ENCODE measurements around the gene EYA3.
A peak's percentile ranks its signal among the peaks of the same experiment; 100 is the strongest.

Gene EYA3

GRCh38 chr1:27940870-27941560 is 147.4 kb downstream of the EYA3 start:
- H3K4me2 ChIP-seq (ENCODE audit: low read depth, low read length) = no peak overlapping the region
- H3K79me2 ChIP-seq (ENCODE audit: low read length) = no peaks in the 10 kb centered on the region
- H3K27ac ChIP-seq (ENCODE audit: low read length) = no peak overlapping the region
- H3K9ac ChIP-seq (ENCODE audit: low read length) = no peak overlapping the region
- H3K4me1 ChIP-seq (ENCODE audit: low read length) = peaks cover 12% of the 10 kb centered on the region
- no peaks in the 10 kb centered on the region for H3K36me3 ChIP-seq (replicated peaks; ENCODE audit: insufficient read depth, low read length)
- no peak overlapping the region for H3K4me3 ChIP-seq (ENCODE audit: low read length)
- no peak overlapping the region for H2AFZ ChIP-seq (ENCODE audit: low read length)
- DNase-seq = no peak
- no peaks in the 10 kb centered on the region for H3K9me2 ChIP-seq (replicated peaks; ENCODE audit: insufficient read depth, low read length)
- H3K27me3 ChIP-seq (replicated peaks; ENCODE audit: insufficient read depth, low read length) = no peaks in the 10 kb centered on the region
- H3F3A ChIP-seq (ENCODE audit: insufficient read depth, low read length) = peaks cover 4% of the 10 kb centered on the region; the same call in 1 of the 2 replicates
- H3K9me3 ChIP-seq (replicated peaks; ENCODE audit: insufficient read depth, low read length) = no peaks in the 10 kb centered on the region
- TF ChIP-seq EZH2phosphoT487 (IDR thresholded peaks at IDR 0.05; ENCODE audit: low read length) (no peak), EZH2 (optimal IDR thresholded peaks at IDR 0.05; ENCODE audit: low read depth, low read length) (no peak), CTCF (IDR thresholded peaks at IDR 0.05; ENCODE audit: low read length) (no peak)
- H4K20me1 ChIP-seq (ENCODE audit: insufficient read depth, low read length) = no peaks in the 10 kb centered on the region

GRCh38 chr1:27940297-27940696 is 148.1 kb downstream of the EYA3 start:
- H3K4me1 ChIP-seq (ENCODE audit: low read length) = peaks cover 12% of the 10 kb centered on the region
- H3F3A ChIP-seq (ENCODE audit: insufficient read depth, low read length) = peaks cover 4% of the 10 kb centered on the region; the same call in 1 of the 2 replicates
- DNase-seq = no peak
- TF ChIP-seq EZH2phosphoT487 (IDR thresholded peaks at IDR 0.05; ENCODE audit: low read length) = no peak
- TF ChIP-seq CTCF (IDR thresholded peaks at IDR 0.05; ENCODE audit: low read length) = peak; percentile 28
- TF ChIP-seq EZH2 (optimal IDR thresholded peaks at IDR 0.05; ENCODE audit: low read depth, low read length) = no peak
- H3K9me3 ChIP-seq (replicated peaks; ENCODE audit: insufficient read depth, low read length) = no peaks in the 10 kb centered on the region
- H3K9ac ChIP-seq (ENCODE audit: low read length) = no peak overlapping the region
- no peak overlapping the region for H3K4me3 ChIP-seq (ENCODE audit: low read length)
- H3K36me3 ChIP-seq (replicated peaks; ENCODE audit: insufficient read depth, low read length) = no peaks in the 10 kb centered on the region
- H3K4me2 ChIP-seq (ENCODE audit: low read depth, low read length) = no peak overlapping the region
- no peaks in the 10 kb centered on the region for H3K27me3 ChIP-seq (replicated peaks; ENCODE audit: insufficient read depth, low read length)
- H3K27ac ChIP-seq (ENCODE audit: low read length) = no peak overlapping the region
- H4K20me1 ChIP-seq (ENCODE audit: insufficient read depth, low read length) = no peaks in the 10 kb centered on the region
- no peaks in the 10 kb centered on the region for H3K9me2 ChIP-seq (replicated peaks; ENCODE audit: insufficient read depth, low read length)
- no peak overlapping the region for H2AFZ ChIP-seq (ENCODE audit: low read length)
- no peaks in the 10 kb centered on the region for H3K79me2 ChIP-seq (ENCODE audit: low read length)

GRCh38 chr1:27938488-27938887 is 149.9 kb downstream of the EYA3 start:
- TF ChIP-seq EZH2phosphoT487 (IDR thresholded peaks at IDR 0.05; ENCODE audit: low read length) = no peak
- no peak for TF ChIP-seq EZH2 (optimal IDR thresholded peaks at IDR 0.05; ENCODE audit: low read depth, low read length)
- TF ChIP-seq CTCF (IDR thresholded peaks at IDR 0.05; ENCODE audit: low read length) = no peak

More at GRCh38 chr1:27938488-27938887, 149.9 kb downstream of the EYA3 start:
- peak; percentile 68 for DNase-seq
- no peaks in the 10 kb centered on the region for H3K27me3 ChIP-seq (replicated peaks; ENCODE audit: insufficient read depth, low read length)
- no peaks in the 10 kb centered on the region for H3K36me3 ChIP-seq (replicated peaks; ENCODE audit: insufficient read depth, low read length)
- H3K4me3 ChIP-seq (ENCODE audit: low read length) = peak overlapping the region; percentile 29
- no peaks in the 10 kb centered on the region for H3K79me2 ChIP-seq (ENCODE audit: low read length)
- H3K4me1 ChIP-seq (ENCODE audit: low read length) = peaks cover 15% of the 10 kb centered on the region
- no peak overlapping the region; the same call in 1 of the 2 replicates for H3K27ac ChIP-seq (ENCODE audit: low read length)
- H3K9me3 ChIP-seq (replicated peaks; ENCODE audit: insufficient read depth, low read length) = no peaks in the 10 kb centered on the region
- H3K9me2 ChIP-seq (replicated peaks; ENCODE audit: insufficient read depth, low read length) = no peaks in the 10 kb centered on the region
- peak overlapping the region; percentile 47 for H2AFZ ChIP-seq (ENCODE audit: low read length)
- H4K20me1 ChIP-seq (ENCODE audit: insufficient read depth, low read length) = no peaks in the 10 kb centered on the region
- peaks cover 4% of the 10 kb centered on the region; the same call in 1 of the 2 replicates for H3F3A ChIP-seq (ENCODE audit: insufficient read depth, low read length)
- H3K9ac ChIP-seq (ENCODE audit: low read length) = no peak overlapping the region
- H3K4me2 ChIP-seq (ENCODE audit: low read depth, low read length) = peak overlapping the region; percentile 80

All from MM.1S (cell line).